Panc1 (cell line): ENCODE results near the gene SERGEF. TPM values are rescaled to one million over a fixed set of nuclear protein-coding genes. Genes with fewer than 3 reads are reported as not detected.

ENCODE experiments used
- ATAC-seq: fragments of 200-7000 bp; cut with Tn5 transposase; 2 replicates; pipeline ENCODE4 v1.9.1; 2020; ENCODE audit warnings: mild to moderate bottlenecking, moderate library complexity
- BruUV-seq: library from RNA; stranded (reverse); fragments of 400-500 nt; replicated peaks from 2 replicates; lab custom pipeline; 2021; lab: Mats Ljungman, UMichigan
- CTCF ChIA-PET: fragments of 300-600 bp; sonication (Branson Sonifier 250); formaldehyde crosslinking; loops from one replicate; lab custom pipeline; 2022; ENCODE audit warnings: antibody characterized with exemption; lab: Charles Lee
- POLR2A ChIA-PET: fragments of 300-600 bp; sonication (Branson Sonifier 250); formaldehyde crosslinking; loops from one replicate; lab custom pipeline; 2022; ENCODE audit warnings: antibody characterized with exemption; lab: Charles Lee
- DNase-seq: peaks from one replicate; pipeline ENCODE4 v3.0.0-alpha.2; 2010; ENCODE audit warnings: low read depth, low spot score
- H3K27ac ChIP-seq: 2 replicates; pipeline ENCODE4 v1.5.1; 2011; ENCODE audit warnings: mild to moderate bottlenecking, low read length, inconsistent platforms
- H3K27me3 ChIP-seq: fragments of 200-500 bp; sonication (Bioruptor generic); 2 replicates; pipeline ENCODE4 v1.6.0; 2014; ENCODE audit warnings: low read length, inconsistent platforms; ENCODE audit not compliant: control insufficient read depth, insufficient read depth
- H3K36me3 ChIP-seq: fragments of 200-500 bp; sonication (Bioruptor generic); 2 replicates; pipeline ENCODE4 v1.5.1; 2014; ENCODE audit warnings: inconsistent platforms, mild to moderate bottlenecking, low read length, moderate library complexity; ENCODE audit not compliant: control insufficient read depth, insufficient read depth
- H3K4me1 ChIP-seq: 2 replicates; pipeline ENCODE4 v1.5.1; 2011; ENCODE audit warnings: inconsistent platforms, mild to moderate bottlenecking, low read length, moderate library complexity; ENCODE audit not compliant: control insufficient read depth, insufficient read depth
- H3K4me3 ChIP-seq, 2 experiments: 2 replicates each; pipeline ENCODE4 v1.5.1; 2011 to 2012; ENCODE audit warnings: low read depth in 2 of 2, low read length in 2 of 2, mild to moderate bottlenecking in 2 of 2, inconsistent platforms in 1 of 2, moderate library complexity in 1 of 2
- H3K9me3 ChIP-seq: fragments of 200-500 bp; sonication (Bioruptor generic); 2 replicates; pipeline ENCODE4 v1.5.1; 2014; ENCODE audit warnings: low read depth, mild to moderate bottlenecking, inconsistent platforms, low read length, moderate library complexity; ENCODE audit not compliant: control insufficient read depth, insufficient read depth
- CTCF ChIP-seq: fragments of 450-650 bp; IDR thresholded peaks from 2 replicates; pipeline ENCODE4 v1.5.1; 2017; ENCODE audit warnings: mild to moderate bottlenecking
- POLR2AphosphoS5 ChIP-seq: IDR thresholded peaks from 2 replicates; pipeline ENCODE4 v1.6.1; 2012; ENCODE audit warnings: mild to moderate bottlenecking, low read depth, low read length, moderate library complexity
- REST ChIP-seq, 2 experiments: IDR thresholded peaks; 2 replicates each; pipeline ENCODE4 v1.6.1; 2011 to 2012; ENCODE audit warnings: low read depth in 2 of 2, control low read depth in 1 of 2, low read length in 1 of 2, mild to moderate bottlenecking in 1 of 2, moderate library complexity in 1 of 2; ENCODE audit not compliant: insufficient read depth in 1 of 2
- SIN3A ChIP-seq: IDR thresholded peaks from 2 replicates; pipeline ENCODE4 v1.6.1; 2012; ENCODE audit warnings: low read depth, mild to moderate bottlenecking, low read length, moderate library complexity, borderline replicate concordance; ENCODE audit not compliant: insufficient read depth
- TCF7L2 ChIP-seq: IDR thresholded peaks from 2 replicates; pipeline ENCODE4 v1.6.1; 2011; ENCODE audit warnings: mild to moderate bottlenecking, low read depth, low read length, inconsistent platforms
- in situ Hi-C: cut with HindIII; loops from 2 replicates; pipeline ENCODE4 v1.10.0; 2016; ENCODE audit warnings: low sequenced_read_pairs, low pct_unique_long_range_greater_than_20kb
- intact Hi-C: fragments of 100-400 bp; cut with micrococcal nuclease; formaldehyde crosslinking; loops from one replicate; pipeline ENCODE4 v1.10.0; 2022; ENCODE audit not compliant: unreplicated experiment
- total RNA-seq: library from RNA; stranded (reverse); gene quantifications from one replicate; pipeline ENCODE4 v1.2.1, GENCODE V29; 2021; ENCODE audit not compliant: unreplicated experiment

SERGEF gene
- total RNA-seq, 1 experiment from 2014 or later, result 35.5 TPM

- no peaks in the 10 kb centered on the region for H3K4me1 ChIP-seq
- ATAC-seq, result peak; percentile 49; the same call in 1 of the 2 replicates
- ChIA-PET POLR2A (no interaction called here), CTCF (no interaction called here)
- no peak overlapping the region for H3K27ac ChIP-seq
- no peaks in the 10 kb centered on the region for H3K36me3 ChIP-seq
- no peak for DNase-seq
- H3K9me3 ChIP-seq, result no peaks in the 10 kb centered on the region
- BruUV-seq, result no TSS peak
- in situ Hi-C loops, result no loop called here
- TF ChIP-seq TCF7L2, result no peak
- no peak for TF ChIP-seq POLR2AphosphoS5
- no peak for TF ChIP-seq REST (IDR thresholded peaks at IDR 0.05; ENCODE audit: insufficient read depth in 1 of 2, low read depth in 2 of 2, low read length in 1 of 2)
- TF ChIP-seq CTCF, result no peak
- no peak for TF ChIP-seq SIN3A
- intact Hi-C loops, result no loop called here
- H3K27me3 ChIP-seq, result no peaks in the 10 kb centered on the region
- no peak overlapping the region for H3K4me3 ChIP-seq
Observed at GRCh38 chr11:17762309-17762974, 250.4 kb downstream of the SERGEF start.

- BruUV-seq, result no TSS peak
- intact Hi-C loops, result loop anchor here (2.0 kb wide), 1 partner anchor 218 kb away; no protein-coding TSS in a partner anchor
- H3K4me3 ChIP-seq, result no peak overlapping the region
- H3K27ac ChIP-seq, result no peak overlapping the region
- no peaks in the 10 kb centered on the region for H3K36me3 ChIP-seq
- no peaks in the 10 kb centered on the region for H3K9me3 ChIP-seq
- POLR2A ChIA-PET, result no interaction called here
- CTCF ChIA-PET, result interaction anchor here (1.5 to 1.9 kb wide), 3 partner anchors 29 to 218 kb away, joined by 4 to 7 read pairs (median 7); no protein-coding TSS in a partner anchor
- H3K4me1 ChIP-seq, result no peaks in the 10 kb centered on the region
- DNase-seq (peak; percentile 28), ATAC-seq (peak; percentile 91)
- no peak for TF ChIP-seq POLR2AphosphoS5
- peak; percentile 75 for TF ChIP-seq CTCF
- H3K27me3 ChIP-seq, result no peaks in the 10 kb centered on the region
- in situ Hi-C loops, result no loop called here
Observed at GRCh38 chr11:17760102-17761029, 252.5 kb downstream of the SERGEF start.
